K562 (cell line): ENCODE results near the gene PCNX4. TPM values are rescaled to one million over a fixed set of nuclear protein-coding genes. Genes with fewer than 3 reads are reported as not detected.

ENCODE experiments used
- ESRRA ChIP-seq: fragments of 450-650 bp; IDR thresholded peaks from 2 replicates; pipeline ENCODE4 v1.6.1; 2014; ENCODE audit warnings: low read depth, mild to moderate bottlenecking, moderate library complexity, borderline replicate concordance
- ETV5 ChIP-seq: sonication (generic); formaldehyde crosslinking; IDR thresholded peaks from 2 replicates; pipeline ENCODE4 v1.4.0; 2020; ENCODE audit warnings: low read depth, mild to moderate bottlenecking, missing genetic modification reagents
- HMG20A ChIP-seq: fragments of 450-650 bp; formaldehyde crosslinking; conservative IDR thresholded peaks from 2 replicates; pipeline ENCODE4 v1.4.0; 2020; ENCODE audit warnings: mild to moderate bottlenecking, mixed read lengths
- NBN ChIP-seq: fragments of 450-650 bp; IDR thresholded peaks from 2 replicates; pipeline ENCODE4 v1.6.1; 2016; ENCODE audit warnings: low read depth, mild to moderate bottlenecking
- NRF1 ChIP-seq, 2 experiments: fragments of 450-650 bp; IDR thresholded peaks in 1 of 2; conservative IDR thresholded peaks in 1 of 2; 2 replicates each; pipeline ENCODE4 v1.6.1; 2014; ENCODE audit warnings: mild to moderate bottlenecking in 2 of 2
- POLR2H ChIP-seq: IDR thresholded peaks from 2 replicates; pipeline ENCODE4 v1.6.1; 2016; ENCODE audit warnings: missing genetic modification characterization, low read depth, mild to moderate bottlenecking, control low read depth, missing compliant biosample characterization, moderate library complexity
- RFX1 ChIP-seq: fragments of 450-650 bp; IDR thresholded peaks from 2 replicates; pipeline ENCODE4 v1.6.1; 2016; ENCODE audit warnings: mild to moderate bottlenecking, moderate library complexity
- SLC30A9 ChIP-seq: fragments of 250-450 bp; sonication (Bioruptor Pico); IDR thresholded peaks from 2 replicates; pipeline ENCODE4 v1.8.0; 2022; ENCODE audit warnings: mild to moderate bottlenecking, moderate library complexity
- SMAD3 ChIP-seq: fragments of 450-650 bp; formaldehyde crosslinking; conservative IDR thresholded peaks from 2 replicates; pipeline ENCODE4 v1.4.0; 2020; ENCODE audit warnings: mild to moderate bottlenecking
- SRSF7 ChIP-seq: fragments of 200-400 bp; formaldehyde crosslinking; optimal IDR thresholded peaks from 2 replicates; pipeline ENCODE3; 2017; ENCODE audit warnings: mild to moderate bottlenecking, low read depth, low read length
- SUPT5H ChIP-seq: fragments of 450-650 bp; IDR thresholded peaks from 2 replicates; pipeline ENCODE4 v1.6.1; 2016
- TBP ChIP-seq: optimal IDR thresholded peaks from 2 replicates; pipeline ENCODE3; 2011; ENCODE audit warnings: low read depth, low read length, improper control_type of control experiment
- TEAD2 ChIP-seq: fragments of 450-650 bp; IDR thresholded peaks from 2 replicates; pipeline ENCODE4 v1.6.1; 2016; ENCODE audit warnings: missing genetic modification characterization, control low read depth, missing compliant biosample characterization
- ZNF124 ChIP-seq: sonication (generic); formaldehyde crosslinking; IDR thresholded peaks from 2 replicates; pipeline ENCODE4 v1.8.1; 2022; ENCODE audit warnings: missing genetic modification reagents
- ZNF239 ChIP-seq: fragments of 250-450 bp; sonication (Bioruptor Pico); IDR thresholded peaks from 2 replicates; pipeline ENCODE4 v1.4.0; 2020; ENCODE audit warnings: mild to moderate bottlenecking
- ZNF551 ChIP-seq: fragments of 250-450 bp; sonication (Bioruptor Pico); IDR thresholded peaks from 2 replicates; pipeline ENCODE4 v1.5.0; 2021; ENCODE audit warnings: mild to moderate bottlenecking, moderate library complexity
- polyA plus RNA-seq, 8 experiments: library from polyadenylated mRNA; depleted of rRNA in 4 of 8; stranded (reverse) in 5 of 8; unstranded in 3 of 8; fragments of >200 nt; fragmentation: Nextera tagmentation in 2 of 8; fragmentation: Illumina TruSeq in 1 of 8; extraction: Ambion mirVana in 2 of 8; extraction: Trizol in 1 of 8; gene quantifications; 2 replicates each; pipeline versions ENCODE4 v1.2.1 to v1.2.3, GENCODE V29; 2011 to 2014; ENCODE audit warnings: inconsistent platforms in 1 of 8, missing spikeins in 1 of 8
- total RNA-seq, 7 experiments: library from RNA; depleted of rRNA in 6 of 7; stranded (reverse); fragments of >200 nt in 6 of 7; fragmentation: Illumina TruSeq in 2 of 7; extraction: Trizol in 2 of 7; gene quantifications; 2 replicates each; pipeline versions ENCODE4 v1.2.1 to v1.2.3, GENCODE V29; 2011 to 2021; ENCODE audit warnings: low replicate concordance in 1 of 7
- TF ChIP-seq, protein P1 (sequence below): fragments of 450-650 bp; IDR thresholded peaks from 2 replicates; pipeline ENCODE4 v1.6.1; 2016
- TF ChIP-seq, protein P2 (sequence below): sonication (generic); formaldehyde crosslinking; IDR thresholded peaks from 2 replicates; pipeline ENCODE4 v1.8.1; 2023; ENCODE audit warnings: mild to moderate bottlenecking, missing genetic modification reagents
- TF ChIP-seq, protein P3 (sequence below): sonication (generic); formaldehyde crosslinking; IDR thresholded peaks from 2 replicates; pipeline ENCODE4 v1.8.0; 2023; ENCODE audit warnings: mild to moderate bottlenecking, missing genetic modification reagents
- TF ChIP-seq, protein P4 (sequence below): sonication (generic); formaldehyde crosslinking; IDR thresholded peaks from 2 replicates; pipeline ENCODE4 v1.5.0; 2020; ENCODE audit warnings: missing genetic modification reagents

The PCNX4 gene
- total and polyA plus RNA-seq, 9 of the 15 experiments (the other 6 are each of a cell fraction or from before 2014, with no cell fraction given), result 10.0 to 41.2 (median 22.4) TPM

DNA sequence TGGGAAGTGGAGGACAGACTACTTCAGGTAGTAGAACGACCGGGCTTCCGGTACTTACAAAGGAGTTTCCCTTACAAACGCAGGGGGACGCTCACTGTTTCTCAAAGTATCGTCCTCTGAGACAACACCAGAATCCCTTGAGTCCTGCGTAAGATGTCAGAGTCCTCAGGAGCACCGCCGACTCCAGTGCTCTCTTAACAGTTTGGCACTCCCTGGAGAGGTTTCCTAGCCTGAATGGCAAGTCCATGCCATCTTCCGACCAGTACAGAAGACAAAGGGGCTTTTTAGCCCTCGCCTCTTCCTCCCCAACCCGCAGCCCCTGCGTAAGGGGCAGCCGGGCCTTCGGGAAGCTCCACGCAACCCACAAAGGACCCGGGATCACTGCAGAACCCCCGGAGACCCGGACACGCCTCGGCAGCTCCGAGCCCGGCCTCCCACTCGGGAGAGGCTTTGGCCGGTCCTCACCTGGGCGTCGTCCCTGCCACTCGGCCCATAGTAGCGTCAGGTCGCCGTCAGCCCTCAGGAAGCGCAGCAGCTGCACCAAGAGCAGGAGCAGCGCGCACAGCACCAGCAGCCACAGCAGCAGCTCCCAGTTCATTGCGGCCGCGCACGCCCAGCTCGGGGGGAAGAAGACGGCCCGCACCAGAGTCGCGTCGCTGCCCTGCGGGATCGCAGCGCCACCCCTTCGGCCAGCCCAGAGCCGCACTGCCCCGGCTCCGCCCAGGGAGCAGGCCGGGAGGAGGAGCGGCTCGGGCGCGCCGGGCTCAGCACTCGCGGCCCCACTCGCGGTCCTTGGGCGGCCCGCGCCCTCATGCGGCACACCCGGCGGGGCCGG, 73.2 kb downstream of the PCNX4 start, which contains the start of gene DHRS7 (continued):
- TF ChIP-seq, protein P1, sequence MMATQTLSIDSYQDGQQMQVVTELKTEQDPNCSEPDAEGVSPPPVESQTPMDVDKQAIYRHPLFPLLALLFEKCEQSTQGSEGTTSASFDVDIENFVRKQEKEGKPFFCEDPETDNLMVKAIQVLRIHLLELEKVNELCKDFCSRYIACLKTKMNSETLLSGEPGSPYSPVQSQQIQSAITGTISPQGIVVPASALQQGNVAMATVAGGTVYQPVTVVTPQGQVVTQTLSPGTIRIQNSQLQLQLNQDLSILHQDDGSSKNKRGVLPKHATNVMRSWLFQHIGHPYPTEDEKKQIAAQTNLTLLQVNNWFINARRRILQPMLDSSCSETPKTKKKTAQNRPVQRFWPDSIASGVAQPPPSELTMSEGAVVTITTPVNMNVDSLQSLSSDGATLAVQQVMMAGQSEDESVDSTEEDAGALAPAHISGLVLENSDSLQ, result no peak
- TF ChIP-seq TEAD2 (tag), result no peak
- TF ChIP-seq SUPT5H, result peak; percentile 58; the same call in 1 of the 2 replicates
- no peak for TF ChIP-seq ZNF239 (CRISPR knock-in tag)
- peak; percentile 19; the same call in 1 of the 2 replicates for TF ChIP-seq ESRRA
- no peak for TF ChIP-seq ZNF551 (CRISPR knock-in tag)
- TF ChIP-seq, protein P2, sequence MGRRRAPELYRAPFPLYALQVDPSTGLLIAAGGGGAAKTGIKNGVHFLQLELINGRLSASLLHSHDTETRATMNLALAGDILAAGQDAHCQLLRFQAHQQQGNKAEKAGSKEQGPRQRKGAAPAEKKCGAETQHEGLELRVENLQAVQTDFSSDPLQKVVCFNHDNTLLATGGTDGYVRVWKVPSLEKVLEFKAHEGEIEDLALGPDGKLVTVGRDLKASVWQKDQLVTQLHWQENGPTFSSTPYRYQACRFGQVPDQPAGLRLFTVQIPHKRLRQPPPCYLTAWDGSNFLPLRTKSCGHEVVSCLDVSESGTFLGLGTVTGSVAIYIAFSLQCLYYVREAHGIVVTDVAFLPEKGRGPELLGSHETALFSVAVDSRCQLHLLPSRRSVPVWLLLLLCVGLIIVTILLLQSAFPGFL, result no peak
- TF ChIP-seq, protein P3, sequence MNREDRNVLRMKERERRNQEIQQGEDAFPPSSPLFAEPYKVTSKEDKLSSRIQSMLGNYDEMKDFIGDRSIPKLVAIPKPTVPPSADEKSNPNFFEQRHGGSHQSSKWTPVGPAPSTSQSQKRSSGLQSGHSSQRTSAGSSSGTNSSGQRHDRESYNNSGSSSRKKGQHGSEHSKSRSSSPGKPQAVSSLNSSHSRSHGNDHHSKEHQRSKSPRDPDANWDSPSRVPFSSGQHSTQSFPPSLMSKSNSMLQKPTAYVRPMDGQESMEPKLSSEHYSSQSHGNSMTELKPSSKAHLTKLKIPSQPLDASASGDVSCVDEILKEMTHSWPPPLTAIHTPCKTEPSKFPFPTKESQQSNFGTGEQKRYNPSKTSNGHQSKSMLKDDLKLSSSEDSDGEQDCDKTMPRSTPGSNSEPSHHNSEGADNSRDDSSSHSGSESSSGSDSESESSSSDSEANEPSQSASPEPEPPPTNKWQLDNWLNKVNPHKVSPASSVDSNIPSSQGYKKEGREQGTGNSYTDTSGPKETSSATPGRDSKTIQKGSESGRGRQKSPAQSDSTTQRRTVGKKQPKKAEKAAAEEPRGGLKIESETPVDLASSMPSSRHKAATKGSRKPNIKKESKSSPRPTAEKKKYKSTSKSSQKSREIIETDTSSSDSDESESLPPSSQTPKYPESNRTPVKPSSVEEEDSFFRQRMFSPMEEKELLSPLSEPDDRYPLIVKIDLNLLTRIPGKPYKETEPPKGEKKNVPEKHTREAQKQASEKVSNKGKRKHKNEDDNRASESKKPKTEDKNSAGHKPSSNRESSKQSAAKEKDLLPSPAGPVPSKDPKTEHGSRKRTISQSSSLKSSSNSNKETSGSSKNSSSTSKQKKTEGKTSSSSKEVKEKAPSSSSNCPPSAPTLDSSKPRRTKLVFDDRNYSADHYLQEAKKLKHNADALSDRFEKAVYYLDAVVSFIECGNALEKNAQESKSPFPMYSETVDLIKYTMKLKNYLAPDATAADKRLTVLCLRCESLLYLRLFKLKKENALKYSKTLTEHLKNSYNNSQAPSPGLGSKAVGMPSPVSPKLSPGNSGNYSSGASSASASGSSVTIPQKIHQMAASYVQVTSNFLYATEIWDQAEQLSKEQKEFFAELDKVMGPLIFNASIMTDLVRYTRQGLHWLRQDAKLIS, result peak; percentile 66; the same call in 1 of the 2 replicates
- TF ChIP-seq SLC30A9, result no peak
- TF ChIP-seq ETV5 (CRISPR knock-in tag), result no peak
- peak; percentile 83 to 86 for TF ChIP-seq NRF1 (conservative IDR thresholded peaks at IDR 0.05 in 1 of 2, IDR thresholded peaks at IDR 0.05 in 1 of 2)
- TF ChIP-seq HMG20A, result no peak
- TF ChIP-seq TBP, result peak; percentile 51
- TF ChIP-seq RFX1, result no peak
- TF ChIP-seq SMAD3, result no peak
- no peak for TF ChIP-seq SRSF7
- TF ChIP-seq POLR2H, result no peak
- no peak for TF ChIP-seq ZNF124 (CRISPR knock-in tag)
- TF ChIP-seq, protein P4, sequence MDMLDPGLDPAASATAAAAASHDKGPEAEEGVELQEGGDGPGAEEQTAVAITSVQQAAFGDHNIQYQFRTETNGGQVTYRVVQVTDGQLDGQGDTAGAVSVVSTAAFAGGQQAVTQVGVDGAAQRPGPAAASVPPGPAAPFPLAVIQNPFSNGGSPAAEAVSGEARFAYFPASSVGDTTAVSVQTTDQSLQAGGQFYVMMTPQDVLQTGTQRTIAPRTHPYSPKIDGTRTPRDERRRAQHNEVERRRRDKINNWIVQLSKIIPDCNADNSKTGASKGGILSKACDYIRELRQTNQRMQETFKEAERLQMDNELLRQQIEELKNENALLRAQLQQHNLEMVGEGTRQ (CRISPR knock-in tag), result no peak
- TF ChIP-seq NBN, result no peak
